ENCODE measurements around the gene AAGAB.
"Not testable (repeated sequence)": the region's sequence is repeated elsewhere in the genome, so short reads cannot be mapped to it uniquely, and the experiment has no call there.

The AAGAB gene, protein sequence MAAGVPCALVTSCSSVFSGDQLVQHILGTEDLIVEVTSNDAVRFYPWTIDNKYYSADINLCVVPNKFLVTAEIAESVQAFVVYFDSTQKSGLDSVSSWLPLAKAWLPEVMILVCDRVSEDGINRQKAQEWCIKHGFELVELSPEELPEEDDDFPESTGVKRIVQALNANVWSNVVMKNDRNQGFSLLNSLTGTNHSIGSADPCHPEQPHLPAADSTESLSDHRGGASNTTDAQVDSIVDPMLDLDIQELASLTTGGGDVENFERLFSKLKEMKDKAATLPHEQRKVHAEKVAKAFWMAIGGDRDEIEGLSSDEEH

DNA sequence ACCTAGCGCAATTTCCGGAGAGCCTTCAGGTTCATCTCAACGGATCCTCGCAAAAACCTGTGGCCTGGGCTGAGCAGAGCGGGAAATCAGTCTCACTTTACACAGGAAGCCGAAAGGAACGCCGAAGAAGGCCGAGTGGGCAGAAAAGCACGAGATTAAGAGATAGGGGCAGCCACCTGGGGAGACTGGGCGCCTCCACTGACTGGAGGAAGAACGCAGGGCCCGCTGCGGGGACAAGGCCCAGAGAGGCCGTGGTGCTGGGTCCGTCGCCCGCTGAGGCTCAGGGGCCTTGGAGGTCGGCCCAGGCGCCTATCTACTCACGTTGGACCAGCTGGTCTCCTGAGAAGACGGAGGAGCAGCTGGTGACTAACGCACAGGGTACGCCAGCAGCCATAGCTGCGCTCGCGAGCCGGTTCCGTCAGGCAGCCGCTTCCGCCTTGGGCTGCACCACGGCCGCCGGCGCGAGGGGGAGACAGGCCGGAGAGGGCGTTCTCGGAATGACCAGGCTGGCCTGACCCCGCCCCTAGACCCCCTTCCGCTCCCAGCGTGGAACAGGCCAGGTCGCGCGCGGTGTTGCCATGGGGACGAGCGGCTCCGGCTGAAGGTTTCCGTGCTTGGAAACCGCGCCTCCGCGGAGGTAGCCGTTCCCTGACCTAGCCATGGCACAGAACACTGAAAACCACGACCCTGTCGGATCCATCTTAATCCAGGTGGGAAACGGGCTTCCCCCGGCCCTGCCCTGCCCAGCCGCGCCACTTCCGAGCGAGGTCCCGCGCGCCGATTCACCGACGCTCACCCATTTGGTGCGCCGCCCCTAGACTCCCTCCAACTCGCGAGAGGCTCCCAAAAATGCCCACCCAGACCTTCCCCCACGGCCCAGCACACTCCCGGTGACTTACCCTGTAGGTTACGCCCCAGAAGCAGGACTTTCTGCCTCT is at the start of gene AAGAB, which contains the start of gene IQCH:
Gene AAGAB, minus strand, starts transcription at position 424 of the 938 bp plus-strand sequence. Its CDS starts 30 bp downstream, at position 394.
Gene IQCH, plus strand, starts transcription at position 549 of the 938 bp plus-strand sequence. Its CDS starts 111 bp downstream, at position 660.
- DNase-seq, result peak; percentile 97

DNA sequence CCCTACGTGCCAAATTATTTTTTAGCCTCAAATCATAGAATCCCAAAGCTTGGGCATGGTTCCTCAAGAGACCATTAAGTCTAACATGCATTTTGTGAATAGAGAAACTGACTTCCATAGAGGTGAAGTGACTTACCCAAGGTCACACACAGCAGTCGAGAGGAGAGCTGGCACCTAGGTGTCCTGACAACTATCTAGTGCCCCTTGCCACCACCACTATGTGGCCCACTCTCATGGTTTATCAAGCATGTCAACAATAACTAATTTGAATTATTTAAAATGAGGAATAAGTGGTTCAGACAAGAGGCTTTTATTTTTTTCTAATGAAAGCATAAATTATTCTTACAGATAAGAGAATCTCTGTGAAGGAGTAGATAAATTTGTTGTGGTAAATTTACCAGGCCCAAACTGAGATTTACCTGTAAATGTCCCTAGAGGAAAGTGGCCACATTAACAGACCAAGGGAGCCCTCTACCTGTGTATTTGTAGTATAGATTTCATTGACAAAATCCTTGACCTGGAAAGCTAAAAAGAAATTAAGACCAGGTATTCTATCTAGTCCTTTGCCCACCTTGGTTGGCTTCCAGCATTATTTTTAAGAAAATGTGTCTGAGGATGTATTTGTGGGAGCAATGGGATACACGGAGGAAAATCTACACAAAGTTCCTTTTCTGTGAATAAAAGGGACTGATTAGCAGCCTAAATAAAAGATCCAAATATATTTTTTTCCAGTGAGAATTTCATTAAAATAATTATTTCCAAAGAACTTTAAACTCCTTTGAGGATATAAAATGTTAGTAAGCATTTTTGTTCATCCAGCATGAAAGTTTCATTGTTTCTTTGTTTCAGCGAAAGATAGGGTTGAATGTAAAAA is 49.3 kb upstream of the AAGAB start:
- DNase-seq, result peak; percentile 64

DNA sequence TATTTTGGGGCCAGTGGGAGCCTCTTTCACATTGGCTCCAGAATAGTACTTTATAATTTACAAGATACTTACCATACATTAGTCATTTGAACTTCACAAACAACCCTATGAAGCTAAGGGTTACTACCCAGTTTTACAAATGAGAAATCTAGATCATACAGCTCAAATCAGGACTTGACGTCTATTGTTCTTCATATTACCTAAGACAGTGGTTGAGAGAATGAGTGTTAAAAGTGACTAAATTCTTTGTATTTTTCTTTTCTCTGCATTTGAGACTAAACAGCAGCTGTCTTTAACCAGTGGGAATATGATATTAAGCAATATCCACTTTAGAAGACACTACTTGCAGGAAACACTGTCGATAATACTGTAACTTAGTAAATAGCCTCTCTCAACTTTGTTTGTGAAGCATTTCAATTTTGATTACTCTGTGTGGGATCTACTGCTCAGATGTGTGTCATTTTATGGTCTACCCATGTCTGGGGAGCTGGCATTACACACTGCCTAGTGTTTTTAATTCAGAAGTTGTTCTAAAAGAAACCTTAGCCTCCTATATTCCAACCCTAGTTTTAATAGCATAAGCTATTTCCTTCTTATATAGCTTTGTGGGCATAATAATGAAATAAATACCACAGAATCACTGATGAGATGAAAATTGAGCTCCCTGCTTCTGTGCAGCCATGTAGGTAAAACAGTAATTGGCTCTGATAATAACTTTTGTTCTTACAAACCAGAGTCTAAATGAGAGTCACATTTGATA is 46.0 kb upstream of the AAGAB start:
- no peak for DNase-seq

DNA sequence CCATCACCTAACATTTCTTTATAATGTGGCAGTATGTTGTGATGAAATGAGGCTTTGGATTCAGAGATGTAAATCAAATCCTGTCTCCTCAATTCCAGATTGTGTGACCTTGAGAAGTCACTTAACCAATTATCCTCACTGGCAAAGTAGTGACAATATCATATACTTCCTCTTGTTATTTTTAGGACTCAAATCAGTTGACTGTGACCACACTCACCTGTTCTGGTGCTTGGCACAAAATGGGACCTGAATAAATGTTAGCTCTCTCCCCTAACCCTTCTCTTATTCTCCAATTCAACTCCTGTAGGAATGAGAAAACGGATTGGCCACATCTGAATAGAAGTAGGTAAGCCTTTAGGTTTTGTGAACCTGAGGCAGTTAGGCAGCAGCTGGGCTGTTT is 42.2 kb upstream of the AAGAB start:
- no peak for DNase-seq

DNA sequence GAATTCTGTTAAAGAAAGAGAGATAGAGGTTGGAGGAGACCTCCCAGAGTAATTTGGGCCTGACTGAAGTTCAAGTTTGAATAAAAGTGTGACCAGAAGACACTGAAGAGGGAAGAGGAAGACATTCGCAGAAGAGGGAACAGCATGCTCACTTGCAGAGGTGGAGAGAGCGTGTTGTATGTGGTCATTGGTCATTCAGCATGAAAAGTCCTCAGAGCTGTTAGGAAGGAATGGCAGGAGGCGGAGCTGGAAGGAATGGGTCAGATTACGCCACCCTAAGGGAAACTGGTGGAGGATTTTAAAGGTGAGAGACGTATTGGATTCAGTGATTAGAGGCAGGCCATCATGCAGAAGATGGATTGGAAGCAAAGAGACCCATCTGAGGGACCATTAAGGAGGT is 41.7 kb upstream of the AAGAB start:
- no peak for DNase-seq

DNA sequence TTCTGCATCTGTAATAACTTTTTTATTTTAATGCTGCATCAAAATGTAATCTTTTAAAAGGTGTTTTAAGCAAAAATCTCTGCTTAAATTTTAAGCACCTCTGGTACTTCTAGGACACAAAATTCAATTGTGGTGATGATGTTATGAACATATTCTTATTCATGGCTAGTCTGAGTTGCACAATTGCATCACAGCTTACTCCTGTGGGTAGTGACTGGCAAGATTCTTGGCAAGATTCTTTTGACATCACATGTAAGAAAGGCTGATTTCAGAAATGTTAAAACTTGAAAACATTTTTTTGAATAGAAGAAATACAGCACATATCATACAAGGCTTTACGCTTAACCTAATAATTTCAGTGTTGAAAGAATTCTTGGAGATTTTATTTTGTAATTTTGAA is 35.9 kb upstream of the AAGAB start:
- peak; percentile 10 for DNase-seq

DNA sequence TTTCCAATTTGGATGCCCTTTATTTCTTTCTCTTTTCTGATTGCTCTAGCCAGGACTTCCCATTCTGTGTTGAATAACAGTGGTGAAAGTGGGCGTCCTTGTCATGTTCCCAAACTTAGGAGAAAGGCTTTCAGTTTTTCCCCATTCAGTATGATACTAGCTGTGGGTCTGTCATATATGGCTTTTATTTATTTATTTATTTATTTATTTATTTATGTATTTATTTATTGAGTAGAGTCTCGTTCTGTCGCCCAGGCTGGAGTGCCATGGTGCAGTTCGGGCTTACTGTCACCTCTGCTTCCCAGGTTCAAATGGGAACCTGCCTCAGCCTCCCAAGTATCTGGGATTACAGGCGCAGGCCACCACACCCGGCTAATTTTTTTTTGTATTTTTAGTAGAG is 31.9 kb upstream of the AAGAB start:
- DNase-seq, result not testable (repeated sequence)

DNA sequence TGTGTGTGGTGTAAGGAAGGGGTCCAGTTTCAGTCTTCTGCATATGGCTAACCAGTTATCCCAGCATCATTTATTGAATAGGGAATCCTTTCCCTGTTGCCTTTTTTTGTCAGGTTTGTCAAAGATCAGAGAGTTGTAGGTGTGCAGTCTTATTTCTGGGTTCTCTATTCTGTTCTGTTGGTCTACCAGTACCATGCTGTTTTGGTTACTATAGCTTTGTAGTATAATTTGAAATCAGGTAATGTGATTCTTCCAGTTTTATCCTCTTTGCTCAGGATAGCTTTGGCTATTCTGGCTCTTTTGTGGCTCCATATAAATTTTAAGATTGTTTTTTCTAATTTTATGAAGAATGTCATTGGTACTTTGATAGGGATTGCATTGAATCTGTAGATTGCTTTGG is 31.2 kb upstream of the AAGAB start:
- not testable (repeated sequence) for DNase-seq

DNA sequence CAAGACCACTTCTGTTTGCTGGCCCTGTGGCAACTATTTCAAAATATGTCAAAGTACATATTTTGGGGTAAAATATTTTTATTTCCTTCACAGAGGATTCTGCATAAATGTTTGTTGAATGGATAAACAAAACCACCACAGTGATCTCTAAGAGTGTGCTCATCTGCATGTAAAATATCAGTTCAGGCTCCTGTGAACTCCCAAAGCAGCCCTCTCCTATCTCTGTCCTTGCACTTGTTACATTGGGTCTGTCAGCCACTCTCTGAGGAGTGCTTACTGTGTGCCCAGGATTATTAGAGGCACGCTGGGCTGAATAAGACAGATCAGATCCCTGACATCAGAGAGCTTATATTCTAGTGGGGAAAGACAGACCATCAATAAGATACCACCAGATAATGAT is 27.3 kb upstream of the AAGAB start:
- DNase-seq, result no peak

DNA sequence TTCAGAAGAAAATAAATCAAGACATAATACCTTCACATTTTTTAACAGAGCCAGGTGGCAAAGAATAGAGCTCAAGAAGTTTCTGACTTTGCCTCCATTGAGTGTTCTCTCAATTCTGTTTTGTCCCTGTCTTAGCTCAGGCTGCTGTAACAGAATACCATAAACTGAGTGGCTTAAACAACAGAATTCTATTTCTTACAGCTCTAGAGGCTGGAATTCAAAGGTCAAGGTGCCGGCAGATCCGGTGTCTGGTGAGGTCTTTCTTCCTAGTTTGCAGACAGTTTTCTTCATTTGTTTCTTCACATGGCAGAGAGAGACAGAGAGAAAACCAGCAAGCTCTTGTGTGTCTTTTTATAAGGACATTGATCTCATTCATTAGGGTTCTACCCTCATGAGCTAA is 25.8 kb upstream of the AAGAB start:
- no peak for DNase-seq

DNA sequence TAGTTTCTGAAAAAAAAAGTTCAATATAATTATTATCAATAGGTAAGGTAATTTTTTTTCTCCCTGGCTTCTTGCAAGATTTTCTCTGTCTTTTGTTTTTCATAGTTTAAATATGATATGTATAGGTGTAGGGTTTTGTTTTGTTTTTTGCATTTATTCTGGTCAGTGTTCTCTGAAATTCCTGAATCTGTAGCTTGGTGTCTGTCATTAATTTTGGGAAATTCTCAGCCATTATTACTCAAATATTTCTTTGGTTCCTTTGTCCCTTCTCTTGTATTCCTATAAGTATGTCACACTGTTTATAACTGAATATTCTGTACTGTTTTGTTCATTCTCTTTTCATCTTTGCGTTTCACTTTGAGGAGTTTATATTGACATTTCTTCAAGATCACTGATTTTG is 22.2 kb upstream of the AAGAB start:
- no peak for DNase-seq

DNA sequence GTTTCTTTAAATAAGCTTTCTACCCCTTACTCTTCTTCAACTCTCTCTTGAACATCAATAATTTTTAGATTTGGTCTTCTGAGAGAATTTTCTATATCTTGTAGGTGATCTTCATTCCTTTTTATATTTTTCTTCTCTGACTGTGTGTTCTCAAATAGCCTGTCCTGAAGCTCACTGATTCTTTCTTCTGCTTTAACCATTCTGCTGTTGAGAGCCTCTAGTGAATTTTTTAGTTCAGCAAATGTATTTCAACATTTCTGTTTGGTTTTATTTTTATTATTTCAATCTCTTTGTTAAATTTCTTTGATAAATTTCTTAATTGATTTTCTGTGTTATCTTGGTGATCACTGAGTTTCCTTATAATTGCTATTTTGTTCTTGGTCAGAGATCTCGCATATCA is 19.8 kb upstream of the AAGAB start:
- DNase-seq, result no peak

DNA sequence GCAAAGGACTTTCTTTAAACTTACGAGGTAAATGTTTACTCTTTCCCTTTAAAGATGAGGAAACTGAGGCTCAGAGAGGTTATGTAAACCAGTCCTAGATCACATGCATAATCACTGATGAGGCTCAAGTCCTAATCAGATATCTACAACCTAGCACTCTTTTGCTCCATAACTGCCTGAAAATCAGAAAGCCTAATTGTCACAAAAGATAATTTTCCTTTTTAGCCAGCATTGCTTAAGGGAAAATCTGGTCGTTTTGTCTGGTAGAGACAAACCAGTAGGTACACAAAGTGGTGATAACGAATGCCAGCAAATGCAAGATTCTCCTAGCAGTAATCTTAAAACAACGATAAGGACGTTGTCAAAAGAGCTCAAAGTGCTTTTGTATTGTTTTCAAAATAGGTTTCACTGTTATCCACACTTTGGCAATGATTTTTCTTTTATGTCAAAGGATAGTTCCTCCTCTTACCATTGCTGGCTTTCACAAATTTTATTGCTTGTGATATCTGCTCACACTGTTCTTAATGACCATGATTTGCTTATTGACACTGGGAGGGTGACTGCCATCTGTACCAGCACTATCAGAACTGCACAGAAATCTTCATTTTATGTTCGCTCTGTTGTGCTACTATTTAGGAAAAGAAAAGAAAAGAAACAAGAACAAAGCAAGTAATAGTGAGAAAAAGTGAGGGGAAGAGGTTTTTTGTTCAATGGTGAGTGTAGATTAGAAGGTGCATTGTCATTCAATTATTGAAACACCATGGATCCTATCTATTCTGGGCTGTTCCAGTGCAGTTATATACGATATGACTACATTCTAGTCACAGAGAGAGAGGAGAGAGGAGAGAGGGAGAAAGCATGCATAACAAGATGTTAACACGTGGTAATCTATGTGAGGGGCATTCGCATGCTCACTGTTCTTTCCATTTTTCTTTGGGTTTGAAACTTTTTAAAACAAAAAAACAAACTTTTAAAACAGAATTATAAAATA is 13.8 kb upstream of the AAGAB start:
- DNase-seq, result no peak

DNA sequence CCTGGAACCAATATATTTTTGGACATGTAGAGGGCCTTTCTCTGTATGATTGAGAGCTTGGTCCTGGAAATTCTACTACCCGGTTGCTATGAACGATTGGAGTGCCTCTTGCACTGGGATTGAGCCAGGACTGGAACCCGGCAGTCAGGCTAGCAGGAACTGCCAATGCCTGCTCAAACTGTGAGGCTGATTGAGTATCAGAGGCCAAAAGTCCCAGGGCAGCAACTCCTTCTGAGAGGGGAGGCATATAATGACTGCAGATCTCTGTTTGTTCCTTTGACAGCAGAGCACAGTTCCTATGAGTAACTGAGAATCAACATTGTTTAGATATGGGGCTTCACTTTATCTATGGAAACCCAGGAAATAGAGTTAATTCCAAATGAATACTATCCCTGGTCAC is 13.0 kb upstream of the AAGAB start:
- DNase-seq, result no peak

DNA sequence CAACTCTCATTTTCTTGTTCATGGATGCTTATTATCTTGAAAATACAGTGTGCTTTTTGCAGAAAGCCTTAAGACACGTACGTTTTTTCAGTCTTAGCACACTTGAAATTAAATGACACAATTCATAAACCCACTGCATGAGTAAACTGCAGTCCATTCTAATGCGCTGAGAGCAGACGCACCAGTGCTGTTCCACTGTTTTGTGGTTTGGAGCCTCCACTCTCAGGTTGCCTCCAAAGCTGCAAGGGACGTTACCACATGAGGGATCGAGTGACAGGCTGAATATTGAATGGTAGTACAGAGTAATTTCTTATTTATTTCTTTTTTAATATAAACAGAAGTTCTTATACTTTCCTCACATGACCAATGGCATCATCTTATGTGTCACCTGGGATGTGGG is 12.4 kb upstream of the AAGAB start:
- no peak for DNase-seq

DNA sequence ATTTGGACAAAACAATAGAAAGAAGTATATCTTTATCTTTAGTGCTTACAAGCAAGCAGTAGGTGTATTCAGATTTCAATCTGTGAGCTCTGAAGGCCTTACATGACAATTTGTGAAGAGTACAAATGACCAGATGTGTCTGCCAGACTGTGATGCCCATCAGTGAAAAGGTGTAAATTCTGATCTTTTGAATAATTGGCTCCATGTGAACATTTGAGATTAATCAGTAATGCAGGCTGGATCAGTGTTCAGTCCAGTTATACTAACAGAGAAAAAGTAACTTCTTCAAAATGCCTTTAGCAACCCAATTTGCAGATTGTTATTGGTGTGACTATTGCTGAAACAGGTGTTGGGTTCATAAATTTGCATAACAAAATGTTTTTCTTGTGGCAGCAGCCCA is 5.3 kb upstream of the AAGAB start:
- DNase-seq, result no peak

DNA sequence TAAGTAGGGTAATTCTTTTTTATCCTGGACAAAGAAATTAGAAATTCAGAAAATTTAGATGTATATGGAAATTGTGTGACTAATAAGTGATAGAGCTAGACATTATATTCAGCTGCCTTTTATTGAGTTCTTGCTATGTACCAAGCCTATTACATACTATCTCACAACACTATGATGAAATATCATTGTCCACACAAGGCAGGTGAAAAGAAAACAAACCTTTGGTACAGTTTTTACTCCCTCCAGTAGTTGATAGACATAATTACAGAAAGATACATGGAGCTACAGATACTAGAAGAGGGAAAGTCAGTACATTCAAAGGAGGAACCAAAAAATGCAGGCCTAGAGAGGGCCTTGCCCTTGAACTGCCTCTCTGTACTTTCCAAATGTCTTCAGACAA is 4.9 kb upstream of the AAGAB start:
- DNase-seq, result no peak

DNA sequence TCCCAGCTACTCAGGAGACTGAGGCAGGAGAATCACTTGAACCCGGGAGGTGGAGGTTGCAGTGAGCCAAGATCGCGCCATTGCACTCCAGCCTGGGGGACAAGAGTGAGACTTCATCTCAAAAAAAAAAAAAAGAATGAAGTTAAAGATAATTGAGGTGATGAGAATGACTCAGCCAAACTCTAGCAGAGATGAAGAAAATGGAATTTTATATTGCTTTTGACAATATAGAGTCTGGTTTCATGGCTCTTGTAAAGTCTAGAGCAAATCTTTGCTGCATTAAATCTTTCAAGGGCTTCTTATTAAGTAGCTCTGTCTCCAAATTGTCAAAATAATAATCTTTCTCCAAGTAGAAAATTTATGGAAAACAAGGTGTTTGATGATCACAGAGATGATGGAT is 4.0 kb upstream of the AAGAB start:
- DNase-seq, result not testable (repeated sequence)

DNA sequence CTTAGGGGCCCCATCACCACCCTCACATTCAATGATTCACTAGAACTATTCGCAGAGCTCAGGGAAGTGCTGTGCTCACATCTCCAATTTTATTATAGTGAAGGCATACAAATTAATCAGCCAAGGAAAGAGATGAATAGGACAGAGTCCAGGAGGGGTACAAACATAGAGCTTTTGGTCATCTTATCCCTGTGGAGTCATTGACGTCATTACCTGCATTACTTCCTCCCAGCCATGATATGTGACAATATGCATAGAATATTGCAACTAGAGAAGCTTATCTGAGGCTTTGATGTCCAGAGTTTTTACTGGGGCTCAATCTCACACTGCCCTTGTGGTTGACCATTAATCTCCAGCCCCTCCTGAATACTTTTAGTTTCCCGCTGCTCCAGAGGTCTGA is 1.6 kb upstream of the AAGAB start:
- DNase-seq, result no peak

DNA sequence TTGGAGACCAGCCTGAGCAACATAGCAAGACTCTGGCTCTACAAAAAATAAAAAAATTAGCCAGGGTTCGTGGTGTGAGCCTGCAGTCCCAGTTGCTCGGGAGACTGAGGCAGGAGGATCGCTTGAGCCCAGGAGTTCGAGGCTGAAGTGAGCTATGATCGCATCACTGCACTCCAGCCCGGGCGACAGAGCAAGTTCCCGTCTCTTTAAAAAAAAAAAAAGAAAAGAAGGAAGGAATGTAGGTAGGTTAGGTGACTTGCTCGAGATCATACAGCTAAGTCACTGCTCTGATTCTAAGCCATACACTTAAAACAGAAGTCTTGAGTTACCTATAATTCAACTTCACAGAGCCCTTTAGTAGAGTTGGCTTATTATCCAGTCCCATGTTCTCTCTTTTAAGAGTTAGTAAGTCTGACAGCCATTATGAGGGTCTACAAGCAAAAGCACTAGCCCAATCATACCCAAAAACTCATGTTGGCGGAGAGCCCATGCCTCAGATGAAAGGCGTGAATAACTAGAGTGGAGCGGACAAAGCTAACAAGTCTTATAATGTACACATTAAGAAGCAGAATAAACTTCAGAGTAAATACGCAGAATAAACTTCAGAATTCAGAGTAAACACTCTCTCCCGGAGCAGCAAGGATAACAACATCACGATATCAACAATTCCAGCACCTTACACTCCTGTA is 768 bp downstream of the AAGAB start:
- DNase-seq, result peak; percentile 52

Measured in hematopoietic multipotent progenitor cell treated with erythropoietin and hydrocortisone succinate and interleukin-3 and kit ligand, for 6 days (in vitro differentiated cells).